ENCODE measurements around the gene TBCD.
A peak's percentile ranks its signal among the peaks of the same experiment; 100 is the strongest.

Gene TBCD

GRCh38 chr17:82751571-82752370 lies at the start of gene TBCD:
TBCD (plus strand) TSS chr17:82752065; CDS start chr17:82752194, 129 bp downstream.
- peak; percentile 88 for DNase-seq (ENCODE audit: low read depth)

- DNase-seq (ENCODE audit: low read depth), result peak; percentile 51
These were observed 49.5 kb upstream of the TBCD start for GRCh38 chr17:82702231-82702927.

- DNase-seq (ENCODE audit: low read depth), result no peak
These were observed 48.7 kb upstream of the TBCD start for GRCh38 chr17:82703036-82703745.

- no peak for DNase-seq (ENCODE audit: low read depth)
These were observed 47.7 kb upstream of the TBCD start for GRCh38 chr17:82703935-82704865.

- no peak for DNase-seq (ENCODE audit: low read depth)
These were observed 47.0 kb upstream of the TBCD start for GRCh38 chr17:82704886-82705285.

- no peak for DNase-seq (ENCODE audit: low read depth)
These were observed 46.1 kb upstream of the TBCD start for GRCh38 chr17:82705756-82706155.

GRCh38 chr17:82709024-82709675 lies 42.7 kb upstream of the TBCD start:
- no peak for DNase-seq (ENCODE audit: low read depth)

GRCh38 chr17:82709676-82710498 lies 42.0 kb upstream of the TBCD start:
- no peak for DNase-seq (ENCODE audit: low read depth)

- no peak for DNase-seq (ENCODE audit: low read depth)
These were observed 41.2 kb upstream of the TBCD start for GRCh38 chr17:82710499-82711232.

GRCh38 chr17:82713071-82713723 lies 38.7 kb upstream of the TBCD start:
- no peak for DNase-seq (ENCODE audit: low read depth)

GRCh38 chr17:82716203-82717010 lies 35.5 kb upstream of the TBCD start, which contains the start of gene FN3KRP:
FN3KRP (plus strand) TSS chr17:82716706; CDS start chr17:82716756, 50 bp downstream.
- DNase-seq (ENCODE audit: low read depth), result peak; percentile 91

- DNase-seq (ENCODE audit: low read depth), result no peak
These were observed 32.7 kb upstream of the TBCD start for GRCh38 chr17:82718986-82719685.

GRCh38 chr17:82720204-82720603 lies 31.7 kb upstream of the TBCD start:
- no peak for DNase-seq (ENCODE audit: low read depth)

GRCh38 chr17:82722341-82723013 lies 29.4 kb upstream of the TBCD start:
- no peak for DNase-seq (ENCODE audit: low read depth)

- DNase-seq (ENCODE audit: low read depth), result no peak
These were observed 28.6 kb upstream of the TBCD start for GRCh38 chr17:82723169-82723807.

GRCh38 chr17:82726427-82726826 lies 25.4 kb upstream of the TBCD start:
- no peak for DNase-seq (ENCODE audit: low read depth)
